CD4-positive, alpha-beta T cell (primary cell): ENCODE data around the gene TMEM258. TPM values are rescaled to one million over a fixed set of nuclear protein-coding genes. Genes with fewer than 3 reads are reported as not detected.

ENCODE experiments used
- ATAC-seq: fragments of 200-7000 bp; cut with Tn5 transposase; one replicate; pipeline ENCODE4 v1.10.0; 2022; ENCODE audit warnings: mild to moderate bottlenecking; ENCODE audit not compliant: poor library complexity
- CTCF ChIA-PET: fragments of 350-600 bp; sonication (Branson Sonifier 250); formaldehyde crosslinking; loops from one replicate; lab custom pipeline; 2021; ENCODE audit warnings: antibody characterized with exemption, inconsistent platforms; lab: Charles Lee
- POLR2A ChIA-PET: fragments of 350-600 bp; sonication (Branson Sonifier 250); formaldehyde crosslinking; loops from one replicate; lab custom pipeline; 2021; ENCODE audit warnings: antibody characterized with exemption, inconsistent platforms; lab: Charles Lee
- DNase-seq, 14 experiments: peaks; one replicate each; pipeline ENCODE4 v3.0.0-alpha.2; 2013 to 2020; ENCODE audit warnings: mixed read lengths in 2 of 14
- H3K27ac ChIP-seq, 2 donors: one replicate each; pipeline versions ENCODE4 v1.5.1 to v1.7.0; 2013; ENCODE audit warnings: low read length in 2 of 2, low read depth in 1 of 2, mild to moderate bottlenecking in 1 of 2
- H3K27me3 ChIP-seq, 2 experiments: 1 replicate in 1 of 2; 2 replicates in 1 of 2; pipeline versions ENCODE4 v1.6.1 to v1.7.0; 2013; ENCODE audit warnings: low read length in 2 of 2, control low read depth in 1 of 2, mild to moderate bottlenecking in 1 of 2, moderate library complexity in 1 of 2; ENCODE audit not compliant: insufficient read depth in 2 of 2, control insufficient read depth in 1 of 2
- H3K36me3 ChIP-seq: one replicate; pipeline ENCODE4 v1.6.1; 2013; ENCODE audit warnings: low read length, control low read depth; ENCODE audit not compliant: insufficient read depth
- H3K4me1 ChIP-seq: one replicate; pipeline ENCODE4 v1.6.1; 2013; ENCODE audit warnings: low read length, control low read depth; ENCODE audit not compliant: insufficient read depth
- H3K4me3 ChIP-seq: one replicate; pipeline ENCODE4 v1.5.1; 2013; ENCODE audit warnings: mild to moderate bottlenecking, low read length, moderate library complexity
- H3K9me3 ChIP-seq, 2 experiments: 1 replicate in 1 of 2; 2 replicates in 1 of 2; pipeline versions ENCODE4 v1.6.1 to v1.7.0; 2013; ENCODE audit warnings: low read length in 2 of 2, mild to moderate bottlenecking in 2 of 2, control low read depth in 1 of 2, moderate library complexity in 1 of 2; ENCODE audit not compliant: control insufficient read depth in 1 of 2, insufficient read depth in 1 of 2
- H3K27ac Mint-ChIP-seq: one replicate; pipeline ENCODE4 v1.8.0; 2020; ENCODE audit warnings: mixed read lengths
- H3K27me3 Mint-ChIP-seq: one replicate; pipeline ENCODE4 v1.8.0; 2021; ENCODE audit warnings: mixed read lengths
- H3K36me3 Mint-ChIP-seq: one replicate; pipeline ENCODE4 v1.8.0; 2021; ENCODE audit warnings: low read depth, mixed read lengths
- H3K4me1 Mint-ChIP-seq: one replicate; pipeline ENCODE4 v1.8.0; 2021; ENCODE audit warnings: low read depth, mixed read lengths
- H3K4me3 Mint-ChIP-seq: one replicate; pipeline ENCODE4 v1.8.0; 2020; ENCODE audit warnings: mild to moderate bottlenecking, mixed read lengths
- H3K9me3 Mint-ChIP-seq: one replicate; pipeline ENCODE4 v1.8.0; 2020; ENCODE audit warnings: mixed read lengths
- CTCF ChIP-seq: fragments of 200-600 bp; IDR thresholded peaks from one replicate; pipeline ENCODE4 v1.8.0; 2022; ENCODE audit warnings: antibody characterized with exemption, mild to moderate bottlenecking
- intact Hi-C, 2 experiments: fragments of 100-400 bp; cut with DNase I in 1 of 2; cut with micrococcal nuclease in 1 of 2; formaldehyde crosslinking; loops; one replicate each; pipeline versions ENCODE4 v1.15.1 to v1.9.0; 2023 to 2025; cut with DNase I, micrococcal nuclease
- total RNA-seq, 174 experiments: library from RNA in 2 of 174; stranded (reverse) in 2 of 174; gene quantifications; one replicate each; pipeline ENCODE4 v1.2.3 and lab custom pipeline; 2021 to 2026

TMEM258 gene
- total RNA-seq, 2 experiments from 2014 or later = 55.2 to 56.0 TPM

- Histone ChIP-seq H3K27ac (no peak overlapping the region), H3K36me3 (no peaks in the 10 kb centered on the region), H3K4me1 (peaks cover 32% of the 10 kb centered on the region), H3K9me3 (peaks cover 0 to 11% of the 10 kb centered on the region in 2 experiments), H3K4me3 (peak overlapping the region; percentile 64), H3K27me3 (peaks cover 15 to 29% of the 10 kb centered on the region in 2 experiments)
- Mint-ChIP-seq H3K36me3 (no peaks in the 10 kb centered on the region), H3K27ac (no peak overlapping the region), H3K4me1 (peaks cover 23% of the 10 kb centered on the region), H3K27me3 (peaks cover 72% of the 10 kb centered on the region), H3K9me3 (no peaks in the 10 kb centered on the region), H3K4me3 (peak overlapping the region; percentile 85)
- ChIA-PET POLR2A (interaction anchor here (0.7 to 1.4 kb wide), 2 partner anchors 14 to 554 kb away, joined by 3 read pairs; no protein-coding TSS in a partner anchor), CTCF (interaction anchor here (1.5 to 3.7 kb wide), 3 partner anchors 13 to 253 kb away, joined by 4 to 18 read pairs (median 12); partner anchors contain the start of gene FADS1)
- DNase-seq = peak in 7 of 14 experiments; percentile 8 to 57 (median 27)
- peak; percentile 48 for ATAC-seq
- intact Hi-C loops = no loop called here
- TF ChIP-seq CTCF = peak; percentile 29
Measured at GRCh38 chr11:61828629-61829407, 36.4 kb upstream of the TMEM258 start.

GRCh38 chr11:61828379-61828628, 35.9 kb upstream of the TMEM258 start:
- intact Hi-C loops = no loop called here
- peak overlapping the region; percentile 85 for H3K4me3 Mint-ChIP-seq
- DNase-seq = peak in 1 of 14 experiments; percentile 6
- peaks cover 17% of the 10 kb centered on the region for H3K4me1 Mint-ChIP-seq
- peaks cover 67% of the 10 kb centered on the region for H3K27me3 Mint-ChIP-seq
- H3K36me3 Mint-ChIP-seq = no peaks in the 10 kb centered on the region
- Histone ChIP-seq H3K4me1 (peaks cover 30% of the 10 kb centered on the region), H3K9me3 (peaks cover 0 to 11% of the 10 kb centered on the region in 2 experiments), H3K27me3 (peaks cover 15 to 29% of the 10 kb centered on the region in 2 experiments), H3K36me3 (no peaks in the 10 kb centered on the region), H3K27ac (no peak overlapping the region), H3K4me3 (peak overlapping the region; percentile 64)
- ATAC-seq = no peak
- no peaks in the 10 kb centered on the region for H3K9me3 Mint-ChIP-seq
- no peak overlapping the region for H3K27ac Mint-ChIP-seq
- CTCF ChIA-PET = interaction anchor here (1.5 to 3.7 kb wide), 3 partner anchors 12 to 254 kb away, joined by 4 to 18 read pairs (median 12); partner anchors contain the start of gene FADS1
- POLR2A ChIA-PET = interaction anchor here (1.4 kb wide), 1 partner anchor 14 kb away, joined by 3 read pairs; no protein-coding TSS in a partner anchor
- TF ChIP-seq CTCF = no peak

- peaks cover 15 to 29% of the 10 kb centered on the region in 2 experiments for H3K27me3 ChIP-seq
- H3K9me3 Mint-ChIP-seq = no peaks in the 10 kb centered on the region
- H3K36me3 ChIP-seq = no peaks in the 10 kb centered on the region
- H3K9me3 ChIP-seq = peaks cover 0 to 11% of the 10 kb centered on the region in 2 experiments
- peaks cover 14% of the 10 kb centered on the region for H3K4me1 Mint-ChIP-seq
- intact Hi-C loops = no loop called here
- H3K4me3 ChIP-seq = peak within 1 kb of the TSS; percentile 64
- no peaks in the 10 kb centered on the region for H3K36me3 Mint-ChIP-seq
- POLR2A ChIA-PET = interaction anchor here (1.4 kb wide), 1 partner anchor 13 kb away, joined by 3 read pairs; no protein-coding TSS in a partner anchor
- H3K27me3 Mint-ChIP-seq = peaks cover 68% of the 10 kb centered on the region
- CTCF ChIA-PET = interaction anchor here (1.5 to 3.7 kb wide), 3 partner anchors 12 to 255 kb away, joined by 4 to 18 read pairs (median 12); partner anchors contain the start of gene FADS1
- peak within 1 kb of the TSS; percentile 85 for H3K4me3 Mint-ChIP-seq
- H3K27ac ChIP-seq = peak within 1 kb of the TSS in 1 of 2 donors; percentile 25
- peak in 13 of 14 experiments; percentile 23 to 88 (median 49) for DNase-seq
- H3K4me1 ChIP-seq = peaks cover 30% of the 10 kb centered on the region
- peak; percentile 80 for ATAC-seq
- no peak for TF ChIP-seq CTCF
- H3K27ac Mint-ChIP-seq = no peak within 1 kb of the TSS
Measured at GRCh38 chr11:61827571-61828378, 35.4 kb upstream of the TMEM258 start, which contains the start of gene FADS2. Gene FADS2 (plus strand): TSS chr11:61828300. CDS start chr11:61828391, 91 bp downstream.
